Measurements from ENCODE around the gene CDC26.
"Not testable (repeated sequence)": the region's sequence is repeated elsewhere in the genome, so short reads cannot be mapped to it uniquely, and the experiment has no call there.

CDC26 gene

GRCh38 chr9:113290052-113290607 is 14.8 kb upstream of the CDC26 start:
- no peak for DNase-seq

DNA sequence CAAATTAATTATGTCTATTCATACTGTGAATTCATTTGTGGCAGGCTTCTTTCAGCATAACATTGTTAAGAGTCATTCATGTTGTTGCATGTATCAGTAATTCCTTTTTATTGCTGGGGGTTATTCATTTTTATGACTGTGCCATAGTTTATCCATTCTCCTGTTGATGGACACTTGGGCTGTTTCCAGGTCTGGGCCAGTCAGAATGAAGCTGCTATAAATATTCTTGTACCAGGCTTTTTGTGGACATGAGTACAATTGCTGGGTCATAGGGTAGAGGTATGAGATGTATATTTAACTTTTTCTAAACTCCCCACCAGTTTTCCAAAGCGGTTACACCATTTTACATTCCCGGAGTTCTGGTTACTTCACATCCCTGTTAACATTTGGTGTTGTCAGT is 13.7 kb upstream of the CDC26 start:
- no peak for DNase-seq

DNA sequence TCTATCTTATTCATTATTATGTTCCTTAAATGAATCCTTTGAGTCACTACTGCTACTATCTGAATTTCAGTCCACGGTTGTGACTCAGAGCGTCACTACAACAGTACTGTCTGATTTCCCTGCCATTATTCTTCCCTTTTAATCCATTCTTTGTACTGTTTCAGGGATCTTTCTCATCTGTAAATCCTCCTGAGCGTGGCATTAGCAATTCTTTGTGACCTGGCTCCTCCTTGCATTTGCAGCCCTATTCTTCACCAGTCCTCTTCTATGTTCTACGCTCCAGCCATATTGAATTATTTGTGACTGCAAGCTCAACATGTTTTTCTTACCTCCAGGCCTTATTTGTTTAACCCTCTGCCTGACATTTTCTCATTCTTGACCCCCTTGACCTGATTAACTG is 6.0 kb upstream of the CDC26 start:
- no peak for DNase-seq

GRCh38 chr9:113278840-113279239 is 3.5 kb upstream of the CDC26 start:
- DNase-seq: no peak

DNA sequence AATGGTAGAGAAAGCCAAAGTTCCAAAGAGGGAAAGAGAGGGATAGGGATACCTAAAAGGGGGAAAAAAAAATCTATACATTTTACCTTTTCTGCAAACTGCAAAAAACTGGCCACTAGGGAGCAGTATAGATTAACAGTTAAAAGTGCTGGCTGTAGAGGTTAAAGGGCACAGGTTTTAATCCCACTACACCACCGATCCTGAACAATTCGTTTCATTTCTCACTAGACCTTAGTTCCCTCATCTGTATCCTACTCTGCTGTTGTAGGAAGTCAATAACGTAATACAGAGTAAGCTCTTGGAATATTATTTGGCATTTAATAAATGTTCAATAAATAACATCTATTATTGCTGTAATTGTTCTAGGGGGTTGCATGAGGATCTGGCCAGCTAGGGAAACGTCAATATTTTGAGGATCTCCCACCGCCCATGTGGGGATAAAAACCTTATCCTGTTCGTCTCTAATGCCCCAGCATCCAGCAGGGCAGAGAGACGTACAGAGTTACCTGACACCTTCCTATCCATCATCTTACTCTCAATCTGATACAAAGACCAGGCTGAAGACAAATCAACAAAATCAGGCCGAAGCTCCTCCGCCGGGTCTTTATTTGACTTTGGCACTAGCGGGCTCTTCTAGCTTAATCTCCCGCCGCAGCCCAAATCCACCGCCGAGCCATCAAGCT is 757 bp downstream of the CDC26 start:
- peak; percentile 76 for DNase-seq

- no peak for DNase-seq
Measured at GRCh38 chr9:113269871-113270270, 5.5 kb downstream of the CDC26 start.

- DNase-seq: no peak
Measured at GRCh38 chr9:113269355-113269754, 6.0 kb downstream of the CDC26 start.

DNA sequence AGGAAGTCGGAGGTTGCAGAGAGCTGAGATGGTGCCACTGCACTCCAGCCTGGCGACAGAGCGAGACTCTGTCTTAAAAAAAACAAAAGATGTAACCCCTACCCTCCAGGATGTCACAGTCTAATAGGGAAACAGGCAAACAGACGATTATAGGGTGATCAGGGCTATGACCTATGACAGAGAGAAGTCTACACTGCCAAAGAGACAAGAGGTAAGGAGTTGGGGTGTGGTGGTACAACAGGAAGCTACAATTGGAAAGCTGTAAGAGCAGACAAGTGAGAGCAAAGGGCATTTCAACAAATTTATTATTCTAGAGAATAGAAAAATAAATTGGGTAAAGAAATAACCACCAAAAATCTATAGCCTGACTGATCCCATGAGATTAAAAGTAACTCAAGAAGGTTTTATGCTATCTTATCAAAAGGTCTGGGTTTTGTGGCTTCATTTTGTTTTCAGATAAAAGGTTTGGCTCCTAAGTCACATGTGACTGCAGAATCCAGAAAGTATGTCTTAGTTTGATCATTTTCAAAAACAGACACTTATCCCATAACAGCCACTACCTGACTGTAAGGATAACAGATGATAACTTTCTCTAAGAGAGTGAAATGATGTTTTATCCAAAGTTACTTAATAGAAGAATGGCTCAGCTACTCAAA is 7.3 kb downstream of the CDC26 start:
- DNase-seq: no peak

DNA sequence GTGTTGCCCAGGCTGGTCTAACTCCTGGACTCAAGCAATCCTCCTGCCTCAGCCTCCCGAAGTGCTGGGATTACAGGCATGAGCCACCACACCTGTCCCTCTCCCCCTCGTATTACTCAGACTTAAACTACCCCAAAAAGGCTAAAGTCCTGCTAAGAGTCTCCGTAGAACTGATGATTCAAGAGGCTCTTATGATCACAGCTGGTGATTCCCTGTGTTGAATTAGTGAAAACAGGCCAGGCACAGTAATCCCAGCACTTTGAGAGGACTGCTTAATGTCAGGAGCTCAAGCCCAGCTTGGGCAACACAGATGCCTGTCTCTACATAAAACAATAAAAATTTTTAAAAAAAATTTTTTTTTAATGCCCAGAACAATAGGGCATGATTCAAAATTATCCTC is 9.2 kb downstream of the CDC26 start:
- no peak for DNase-seq

DNA sequence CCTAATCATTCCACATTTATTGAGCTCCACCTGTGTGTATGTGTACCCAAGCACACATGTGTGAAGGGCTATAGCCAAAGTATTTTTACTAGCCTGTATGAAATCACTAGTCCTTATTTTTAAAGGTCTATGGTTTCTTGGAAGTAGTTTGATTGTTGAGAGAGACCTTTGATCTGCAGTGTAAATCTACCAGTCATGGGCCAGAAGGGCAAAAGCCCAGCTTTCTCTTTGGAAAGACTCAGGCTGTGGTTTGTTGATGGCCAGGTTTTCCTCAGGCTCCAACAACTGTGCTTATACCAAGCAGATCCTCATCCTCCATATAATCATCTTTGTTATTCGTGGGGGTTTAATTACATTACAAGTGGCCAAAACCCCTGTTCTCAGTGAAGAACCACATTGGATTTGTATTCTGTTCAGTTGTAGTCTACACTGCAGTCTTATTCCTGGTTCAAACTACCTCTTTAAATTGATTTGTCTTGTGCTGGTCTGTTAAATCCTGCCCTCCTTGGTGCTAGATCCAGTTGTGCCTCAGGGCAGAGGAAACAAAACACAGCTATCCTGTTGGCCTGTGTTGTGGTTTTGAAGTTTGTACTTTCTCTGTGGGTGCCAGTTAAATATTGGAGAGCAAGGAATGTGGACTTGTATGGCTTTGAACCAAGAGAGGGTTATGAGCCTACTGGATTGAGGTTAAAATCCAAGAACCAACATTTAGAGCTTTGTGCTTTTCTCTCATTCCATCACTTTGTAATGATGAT is 13.3 kb downstream of the CDC26 start:
- DNase-seq: no peak

DNA sequence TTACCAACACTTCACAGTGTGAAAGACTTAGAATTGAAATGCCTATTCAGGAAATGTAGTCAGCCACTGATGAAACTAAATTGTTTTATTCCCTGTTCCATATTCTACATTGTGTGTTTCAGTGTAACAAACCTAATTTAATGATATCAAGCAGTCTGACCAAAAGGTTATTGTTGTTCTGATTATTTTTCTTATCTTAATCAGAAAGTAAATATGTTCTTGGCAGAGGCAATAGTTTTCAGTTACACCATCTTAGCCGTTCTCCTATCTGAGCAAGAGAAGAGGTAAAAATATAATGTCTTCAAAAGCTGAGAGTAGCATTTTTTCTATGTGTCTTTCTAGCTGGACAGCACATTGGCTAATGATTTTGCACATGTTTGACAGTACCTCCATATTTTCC is 17.1 kb downstream of the CDC26 start:
- no peak for DNase-seq

- DNase-seq: no peak
Measured at GRCh38 chr9:113257863-113258262, 17.5 kb downstream of the CDC26 start.

- DNase-seq: no peak
Measured at GRCh38 chr9:113255438-113255837, 19.9 kb downstream of the CDC26 start.

DNA sequence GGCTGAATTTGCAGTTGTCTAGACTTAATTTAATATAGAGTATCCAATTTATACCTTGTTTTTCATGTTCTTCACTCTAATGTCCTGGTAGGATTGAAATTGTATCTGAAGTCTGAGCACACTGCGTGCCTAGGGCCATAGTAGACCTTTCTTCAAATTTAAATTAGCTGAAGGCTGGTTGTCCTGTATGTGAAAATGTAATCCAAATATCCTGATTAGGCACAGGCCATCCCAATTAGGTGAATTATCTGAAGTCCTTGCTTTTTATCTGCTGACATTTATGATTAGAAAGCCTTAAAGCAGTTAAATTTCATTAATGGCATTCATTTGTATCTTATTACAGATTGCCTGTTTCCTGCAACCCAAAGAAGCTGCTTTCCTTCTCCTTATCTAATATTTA is 20.4 kb downstream of the CDC26 start:
- DNase-seq: no peak

DNA sequence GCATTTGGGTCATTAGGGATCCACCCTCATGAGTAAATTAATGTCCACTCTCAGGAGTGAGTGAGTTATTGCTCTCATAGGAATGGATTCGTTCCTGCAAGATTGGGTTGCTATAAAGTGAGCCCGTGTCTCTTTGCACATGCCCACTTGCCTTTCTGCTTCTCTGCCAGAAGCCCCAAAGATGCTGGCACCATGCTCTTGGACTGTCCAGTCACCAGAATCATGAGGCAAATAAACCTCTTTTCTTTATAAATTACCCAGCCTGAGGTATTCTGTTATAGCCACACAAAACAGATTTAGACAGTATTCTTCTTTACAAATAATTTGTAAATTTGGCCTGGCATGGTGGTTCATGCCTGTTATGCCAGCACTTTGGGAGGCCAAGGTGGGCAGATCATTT is 24.6 kb downstream of the CDC26 start:
- no peak for DNase-seq

DNA sequence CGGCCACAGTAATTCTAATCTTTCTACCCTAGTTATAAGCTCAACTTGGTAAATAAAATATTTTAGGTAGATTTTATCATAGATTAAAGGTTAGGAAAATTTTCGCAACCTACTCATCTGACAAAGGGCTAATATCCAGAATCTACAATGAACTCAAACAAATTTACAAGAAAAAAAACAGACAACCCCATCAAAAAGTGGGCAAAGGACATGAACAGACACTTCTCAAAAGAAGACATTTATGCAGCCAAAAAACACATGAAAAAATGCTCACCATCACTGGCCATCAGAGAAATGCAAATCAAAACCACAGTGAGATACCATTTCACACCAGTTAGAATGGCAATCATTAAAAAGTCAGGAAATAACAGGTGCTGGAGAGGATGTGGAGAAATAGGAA is 25.7 kb downstream of the CDC26 start:
- DNase-seq: not testable (repeated sequence)

GRCh38 chr9:113247640-113248039 is 27.7 kb downstream of the CDC26 start:
- no peak for DNase-seq

GRCh38 chr9:113246928-113247327 is 28.4 kb downstream of the CDC26 start:
- no peak for DNase-seq

GRCh38 chr9:113245894-113246293 is 29.5 kb downstream of the CDC26 start:
- DNase-seq: no peak

- no peak for DNase-seq
Measured at GRCh38 chr9:113244556-113244955, 30.8 kb downstream of the CDC26 start.

DNA sequence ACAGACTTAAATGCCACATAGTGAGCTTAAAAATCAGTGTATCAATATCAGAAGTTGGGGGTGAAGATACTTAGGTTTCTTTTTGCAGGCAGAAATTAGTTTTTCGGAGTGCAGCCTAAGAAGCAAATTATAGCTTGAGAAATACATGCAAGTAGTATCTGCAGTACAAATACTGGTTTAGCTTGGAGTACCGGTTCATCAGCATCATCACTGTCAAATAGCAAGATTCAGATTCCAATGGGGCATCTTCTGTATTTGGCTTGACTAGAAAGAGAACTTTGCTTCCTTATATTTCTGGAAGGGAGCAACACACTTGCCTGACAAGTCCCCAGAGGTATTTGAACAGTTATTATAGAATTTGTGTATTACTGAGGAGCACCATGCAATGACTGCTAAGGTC is 34.2 kb downstream of the CDC26 start:
- no peak for DNase-seq

DNA sequence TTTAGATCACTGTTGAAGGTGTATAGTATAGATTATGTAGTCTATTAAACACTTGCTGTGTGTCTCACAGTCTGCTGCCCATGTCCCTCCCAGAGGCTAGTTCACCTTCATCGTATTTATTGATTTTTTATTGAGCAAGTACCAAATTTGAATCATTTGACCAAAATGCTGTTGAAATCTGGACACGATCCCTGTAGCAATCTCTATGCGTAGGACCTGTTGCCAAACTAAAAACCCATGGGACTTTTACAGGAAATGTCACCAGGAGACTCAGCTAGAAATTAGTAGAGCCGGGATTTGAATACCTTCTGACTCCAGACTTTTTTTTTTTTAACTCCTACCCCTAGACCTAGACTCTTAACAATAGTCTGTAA is 36.5 kb downstream of the CDC26 start:
- no peak for DNase-seq

GRCh38 chr9:113238202-113238858 is 37.0 kb downstream of the CDC26 start:
- no peak for DNase-seq

All from CD4-positive, alpha-beta T cell treated with Interleukin-21 for 1 hour (primary cell).